Endothelial cell of umbilical vein (primary cell): ENCODE results near the gene IGFL3. TPM values are rescaled to one million over a fixed set of nuclear protein-coding genes. Genes with fewer than 3 reads are reported as not detected.

Source experiments
- BruUV-seq: library from RNA; stranded (reverse); fragments of 400-500 nt; replicated peaks from 2 replicates; lab custom pipeline; 2021; lab: Mats Ljungman, UMichigan
- CTCF ChIA-PET: fragments of 300-600, 350-600 bp; sonication (Branson Sonifier 250); formaldehyde crosslinking; loops from one replicate; lab custom pipeline; 2021; ENCODE audit warnings: antibody characterized with exemption, inconsistent platforms; lab: Charles Lee
- POLR2A ChIA-PET: fragments of 300-600, 350-600 bp; sonication (Branson Sonifier 250); formaldehyde crosslinking; loops from one replicate; lab custom pipeline; 2021; ENCODE audit warnings: antibody characterized with exemption, inconsistent platforms; lab: Charles Lee
- DNase-seq: peaks from one replicate; pipeline ENCODE4 v3.0.0-alpha.2; 2011; ENCODE audit warnings: low read depth, low spot score
- FAIRE-seq: peaks from 2 replicates; lab custom pipeline; 2011; peaks lifted over from hg19 to GRCh38; lab: Jason Lieb, UNC
- H2AFZ ChIP-seq: 2 replicates; pipeline ENCODE4 v1.6.0; 2012; ENCODE audit warnings: low read depth, low read length, control low read depth, inconsistent platforms
- H3K27ac ChIP-seq: 2 replicates; pipeline ENCODE4 v1.5.1; 2011; ENCODE audit warnings: low read depth, mild to moderate bottlenecking, control low read depth, low read length, moderate library complexity; ENCODE audit not compliant: insufficient read depth
- H3K27me3 ChIP-seq, 2 experiments: 2 replicates each; pipeline versions ENCODE4 v1.6.0 to v1.6.1; 2011; ENCODE audit warnings: low read length in 2 of 2, mixed read lengths in 1 of 2; ENCODE audit not compliant: control insufficient read depth in 2 of 2, insufficient read depth in 2 of 2
- H3K36me3 ChIP-seq, 2 experiments: 2 replicates in 1 of 2; 3 replicates in 1 of 2; pipeline ENCODE4 v1.5.1; 2011; ENCODE audit warnings: low read length in 2 of 2, mild to moderate bottlenecking in 1 of 2, moderate library complexity in 1 of 2; ENCODE audit not compliant: control insufficient read depth in 2 of 2, insufficient read depth in 2 of 2; ENCODE audit errors: extremely low read depth in 1 of 2
- H3K4me1 ChIP-seq: 3 replicates; pipeline ENCODE4 v1.5.1; 2011; ENCODE audit warnings: mild to moderate bottlenecking, low read length; ENCODE audit not compliant: control insufficient read depth, insufficient read depth; ENCODE audit errors: extremely low read depth
- H3K4me2 ChIP-seq: 2 replicates; pipeline ENCODE4 v1.6.1; 2011; ENCODE audit warnings: low read length, control low read depth, mixed read lengths; ENCODE audit not compliant: insufficient read depth
- H3K4me3 ChIP-seq, 3 experiments: fragments of 200-600 bp in 1 of 3; sonication (generic), shearing (Covaris generic) in 1 of 3; replicated peaks in 1 of 3; 2 replicates each; pipeline ENCODE4 v1.5.1; 2011 to 2016; ENCODE audit warnings: control low read depth in 3 of 3, low read length in 3 of 3, mild to moderate bottlenecking in 2 of 3, inconsistent platforms in 1 of 3, low read depth in 1 of 3, moderate library complexity in 1 of 3; ENCODE audit not compliant: insufficient read depth in 1 of 3
- H3K79me2 ChIP-seq: 2 replicates; pipeline ENCODE4 v1.6.0; 2012; ENCODE audit warnings: low read length, inconsistent platforms; ENCODE audit not compliant: control insufficient read depth, insufficient read depth
- H3K9ac ChIP-seq: replicated peaks from 2 replicates; pipeline ENCODE3; 2011; ENCODE audit warnings: low read length, control low read depth; ENCODE audit not compliant: insufficient read depth; ENCODE audit errors: extremely low read depth
- H3K9me1 ChIP-seq: replicated peaks from 3 replicates; pipeline ENCODE4 v1.6.0; 2011; ENCODE audit warnings: mild to moderate bottlenecking, low read length; ENCODE audit not compliant: control insufficient read depth, insufficient read depth; ENCODE audit errors: extremely low read depth
- H3K9me3 ChIP-seq: replicated peaks from 2 replicates; pipeline ENCODE4 v1.5.1; 2012; ENCODE audit warnings: low read length, inconsistent platforms; ENCODE audit not compliant: control insufficient read depth, insufficient read depth
- H4K20me1 ChIP-seq: replicated peaks from 2 replicates; pipeline ENCODE3; 2011; ENCODE audit warnings: mild to moderate bottlenecking, low read length; ENCODE audit not compliant: control insufficient read depth, insufficient read depth; ENCODE audit errors: extremely low read depth
- CTCF ChIP-seq, 2 donors: IDR thresholded peaks; 1 replicate in 1 of 2; 2 replicates in 1 of 2; pipeline ENCODE4 v1.5.1; 2011; ENCODE audit warnings: low read length in 2 of 2, mild to moderate bottlenecking in 2 of 2, moderate library complexity in 2 of 2, control low read depth in 1 of 2, inconsistent platforms in 1 of 2, low read depth in 1 of 2; ENCODE audit not compliant: insufficient read depth in 1 of 2; ENCODE audit errors: extremely low read depth in 1 of 2
- EZH2 ChIP-seq: IDR thresholded peaks from 2 replicates; pipeline ENCODE4 v1.6.1; 2012; ENCODE audit warnings: borderline replicate concordance, low read depth, mild to moderate bottlenecking, moderate library complexity, low read length, inconsistent platforms; ENCODE audit not compliant: severe bottlenecking
- FOS ChIP-seq: IDR thresholded peaks from 2 replicates; pipeline ENCODE4 v1.6.1; 2011; ENCODE audit warnings: mild to moderate bottlenecking, low read length, moderate library complexity, borderline replicate concordance; ENCODE audit not compliant: insufficient read depth
- GATA2 ChIP-seq: IDR thresholded peaks from 2 replicates; pipeline ENCODE4 v1.7.0; 2011; ENCODE audit warnings: low read depth, mild to moderate bottlenecking, moderate library complexity, mixed read lengths, low read length; ENCODE audit not compliant: insufficient read length, insufficient read depth
- JUN ChIP-seq: IDR thresholded peaks from 2 replicates; pipeline ENCODE4 v1.6.1; 2011; ENCODE audit warnings: borderline replicate concordance, low read depth; ENCODE audit not compliant: insufficient read length, insufficient read depth
- MAX ChIP-seq: IDR thresholded peaks from 2 replicates; pipeline ENCODE4 v1.6.1; 2011; ENCODE audit not compliant: insufficient read depth, insufficient read length
- MYC ChIP-seq: IDR thresholded peaks from one replicate; pipeline ENCODE4 v1.6.1; 2011; ENCODE audit warnings: mild to moderate bottlenecking, low read depth, low read length
- POLR2A ChIP-seq: IDR thresholded peaks from 2 replicates; pipeline ENCODE4 v1.6.1; 2012; ENCODE audit warnings: low read depth, mild to moderate bottlenecking, control low read depth, low read length
- POLR2AphosphoS5 ChIP-seq: IDR thresholded peaks from 2 replicates; pipeline ENCODE4 v1.6.1; 2012; ENCODE audit warnings: low read depth, mild to moderate bottlenecking, control low read depth, low read length, moderate library complexity; ENCODE audit not compliant: insufficient read depth
- dilution Hi-C: fragments of 300-500 bp; cut with MboI; formaldehyde crosslinking; loops from one replicate; pipeline ENCODE4 v1.15.0; 2019; ENCODE audit warnings: low sequenced_read_pairs; ENCODE audit not compliant: extremely low pct_ligation_motif_present
- intact Hi-C: fragments of 100-400 bp; cut with micrococcal nuclease; formaldehyde crosslinking; loops from one replicate; pipeline ENCODE4 v1.10.0; 2022
- polyA plus RNA-seq, 4 experiments: library from polyadenylated mRNA; depleted of rRNA in 3 of 4; stranded (reverse) in 3 of 4; unstranded in 1 of 4; fragments of >200 nt; gene quantifications; 2 replicates each; pipeline versions ENCODE4 v1.2.1 to v1.2.3, GENCODE V29; 2011 to 2012; ENCODE audit warnings: missing spikeins in 1 of 4
- total RNA-seq: library from RNA; stranded (reverse); gene quantifications from 2 replicates; pipeline ENCODE4 v1.2.3, GENCODE V29; 2021

The IGFL3 gene
- total and polyA plus RNA-seq, 2 donors (not counting 3 experiments of a cell fraction or from before 2014, with no cell fraction given) = not detected

DNA sequence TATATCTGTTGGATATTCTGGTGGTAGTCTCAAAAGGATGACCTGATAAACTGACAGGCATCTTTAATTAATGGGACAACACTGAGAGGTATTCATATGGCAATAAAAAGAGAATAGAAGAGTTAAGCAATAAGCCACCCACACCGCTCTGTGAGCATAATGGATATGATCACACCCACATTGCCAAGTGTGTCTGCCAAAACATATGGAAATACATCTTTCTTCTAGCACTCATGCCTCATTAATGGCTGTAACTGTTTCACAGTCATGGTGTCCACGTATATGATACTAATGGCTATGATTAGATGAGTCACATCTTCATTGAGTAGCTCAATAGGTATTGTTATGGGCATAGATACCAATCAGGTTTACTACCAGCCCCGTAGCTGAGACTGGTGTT is 13.1 kb downstream of the IGFL3 start:
- no peak for DNase-seq
- Histone ChIP-seq H3K9me3 (no peaks in the 10 kb centered on the region), H3K4me1 (no peaks in the 10 kb centered on the region), H3K9ac (no peak overlapping the region), H3K27ac (no peak overlapping the region), H3K4me2 (no peak overlapping the region), H3K4me3 (no peak overlapping the region), H3K79me2 (no peaks in the 10 kb centered on the region), H2AFZ (no peak overlapping the region), H3K27me3 (peaks cover 29 to 55% of the 10 kb centered on the region in 2 experiments), H3K36me3 (no peaks in the 10 kb centered on the region), H4K20me1 (no peaks in the 10 kb centered on the region), H3K9me1 (no peaks in the 10 kb centered on the region)
- ChIA-PET CTCF (interaction anchor here (0.7 kb wide), 2 partner anchors 78 to 83 kb away, joined by 4 read pairs; no protein-coding TSS in a partner anchor), POLR2A (no interaction called here)
- no peak for FAIRE-seq
- no TSS peak for BruUV-seq
- TF ChIP-seq CTCF (IDR thresholded peaks at IDR 0.05; ENCODE audit: extremely low read depth in 1 of 2, insufficient read depth in 1 of 2, low read depth in 1 of 2, low read length in 2 of 2) = no peak
- no peak for TF ChIP-seq POLR2A
- TF ChIP-seq GATA2 = no peak
- no peak for TF ChIP-seq MAX
- TF ChIP-seq MYC = no peak
- TF ChIP-seq JUN = no peak
- no peak for TF ChIP-seq EZH2
- TF ChIP-seq FOS = no peak
- no peak for TF ChIP-seq POLR2AphosphoS5
- intact Hi-C loops (no loop called here), dilution Hi-C loops (no loop called here)
